BE2C (cell line): ENCODE results near the gene IGSF5.

Experiments used
- DNase-seq: peaks from one replicate; pipeline ENCODE4 v3.0.0-alpha.2; 2020
- H3K27me3 ChIP-seq: fragments of 250-450 bp; sonication (Bioruptor Pico); 2 replicates; pipeline ENCODE4 v1.5.1; 2020; ENCODE audit warnings: mild to moderate bottlenecking
- H3K36me3 ChIP-seq: fragments of 250-450 bp; sonication (Bioruptor Pico); 2 replicates; pipeline ENCODE4 v1.5.1; 2020; ENCODE audit warnings: mild to moderate bottlenecking
- H3K4me1 ChIP-seq: fragments of 250-450 bp; sonication (Bioruptor Pico); 2 replicates; pipeline ENCODE4 v1.5.1; 2020
- H3K4me3 ChIP-seq: 2 replicates; pipeline ENCODE4 v1.5.1; 2011; ENCODE audit warnings: low read depth, low read length
- H3K9me3 ChIP-seq: fragments of 250-450 bp; sonication (Bioruptor Pico); 2 replicates; pipeline ENCODE4 v1.5.1; 2020
- TF ChIP-seq, protein P1 (sequence below): IDR thresholded peaks from 2 replicates; pipeline ENCODE4 v1.5.1; 2012; ENCODE audit warnings: mild to moderate bottlenecking, low read depth, low read length

IGSF5 gene

DNA sequence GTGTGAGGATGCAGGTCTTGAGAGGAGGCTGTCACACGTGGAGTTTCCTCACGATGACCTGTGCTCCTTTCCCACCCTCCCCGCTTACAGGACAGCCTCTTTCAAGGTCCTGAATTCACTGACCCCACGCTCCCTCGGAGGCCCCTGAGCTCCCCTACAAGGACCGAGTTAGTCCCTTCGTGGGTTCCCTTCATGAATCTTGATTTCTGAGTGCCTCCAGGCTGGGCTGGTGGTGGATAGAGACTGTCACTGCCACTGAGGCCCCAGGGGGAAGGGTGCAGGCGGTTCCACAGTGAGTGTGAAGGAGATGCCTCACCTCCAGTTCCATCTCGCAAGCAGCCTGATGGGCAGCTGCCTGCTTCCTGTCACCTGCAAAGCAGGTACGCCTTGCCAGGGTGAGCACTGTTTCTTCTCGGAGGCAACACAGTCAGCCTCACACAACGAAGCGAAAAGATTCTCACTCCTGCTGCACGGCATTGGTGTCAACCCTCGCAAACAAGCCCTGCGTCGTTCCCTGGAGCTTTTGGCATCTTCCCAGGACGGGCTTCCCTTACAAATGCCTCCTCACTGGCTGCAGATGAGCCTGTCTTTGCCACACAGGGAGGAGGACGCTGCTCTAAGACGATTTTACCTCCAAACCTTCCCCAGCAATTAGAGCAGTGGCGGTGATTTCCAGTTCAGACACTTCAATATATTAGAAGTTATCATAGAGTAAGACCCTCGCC, 95.6 kb downstream of the IGSF5 start:
- Histone ChIP-seq H3K36me3 (no peaks in the 10 kb centered on the region), H3K9me3 (no peaks in the 10 kb centered on the region), H3K27me3 (no peaks in the 10 kb centered on the region), H3K4me1 (no peaks in the 10 kb centered on the region), H3K4me3 (no peak overlapping the region)
- no peak for DNase-seq
- TF ChIP-seq, protein P1, sequence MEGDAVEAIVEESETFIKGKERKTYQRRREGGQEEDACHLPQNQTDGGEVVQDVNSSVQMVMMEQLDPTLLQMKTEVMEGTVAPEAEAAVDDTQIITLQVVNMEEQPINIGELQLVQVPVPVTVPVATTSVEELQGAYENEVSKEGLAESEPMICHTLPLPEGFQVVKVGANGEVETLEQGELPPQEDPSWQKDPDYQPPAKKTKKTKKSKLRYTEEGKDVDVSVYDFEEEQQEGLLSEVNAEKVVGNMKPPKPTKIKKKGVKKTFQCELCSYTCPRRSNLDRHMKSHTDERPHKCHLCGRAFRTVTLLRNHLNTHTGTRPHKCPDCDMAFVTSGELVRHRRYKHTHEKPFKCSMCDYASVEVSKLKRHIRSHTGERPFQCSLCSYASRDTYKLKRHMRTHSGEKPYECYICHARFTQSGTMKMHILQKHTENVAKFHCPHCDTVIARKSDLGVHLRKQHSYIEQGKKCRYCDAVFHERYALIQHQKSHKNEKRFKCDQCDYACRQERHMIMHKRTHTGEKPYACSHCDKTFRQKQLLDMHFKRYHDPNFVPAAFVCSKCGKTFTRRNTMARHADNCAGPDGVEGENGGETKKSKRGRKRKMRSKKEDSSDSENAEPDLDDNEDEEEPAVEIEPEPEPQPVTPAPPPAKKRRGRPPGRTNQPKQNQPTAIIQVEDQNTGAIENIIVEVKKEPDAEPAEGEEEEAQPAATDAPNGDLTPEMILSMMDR: no peak

DNA sequence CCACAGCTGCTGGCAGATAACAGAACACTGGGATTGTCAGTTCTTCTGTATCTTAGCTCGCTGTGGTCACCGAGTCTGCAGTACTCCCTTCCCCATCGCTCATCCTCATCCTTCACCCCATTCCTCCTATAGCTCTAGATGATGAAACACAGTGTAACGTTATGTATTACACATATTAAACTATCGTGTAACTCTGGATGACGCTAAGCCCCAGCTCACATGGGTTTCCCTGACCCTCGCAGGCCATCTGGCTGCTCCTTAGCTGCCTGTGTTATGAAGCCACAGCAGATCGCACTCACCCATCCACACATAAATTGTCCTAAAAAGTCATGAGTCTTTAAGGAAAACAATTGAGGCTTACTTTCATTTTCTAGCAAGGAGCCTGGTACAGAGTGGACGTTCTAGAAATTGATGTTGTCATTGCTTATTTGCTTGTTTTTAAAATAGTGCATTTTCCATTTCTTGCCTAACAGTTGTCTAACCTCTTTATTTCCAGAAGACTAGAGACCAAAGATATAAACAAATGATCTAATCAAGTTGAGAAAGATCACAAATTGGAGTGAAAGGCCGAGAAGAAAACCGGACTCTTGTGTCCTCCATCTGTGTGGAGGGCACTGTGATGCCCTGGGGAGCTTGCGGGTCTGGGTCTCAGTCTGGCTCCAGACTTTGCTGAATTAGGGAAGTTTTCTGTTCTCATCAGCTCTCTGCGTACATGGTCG, 97.9 kb downstream of the IGSF5 start:
- no peak overlapping the region for H3K4me3 ChIP-seq
- TF ChIP-seq, protein P1: no peak
- DNase-seq: no peak

DNA sequence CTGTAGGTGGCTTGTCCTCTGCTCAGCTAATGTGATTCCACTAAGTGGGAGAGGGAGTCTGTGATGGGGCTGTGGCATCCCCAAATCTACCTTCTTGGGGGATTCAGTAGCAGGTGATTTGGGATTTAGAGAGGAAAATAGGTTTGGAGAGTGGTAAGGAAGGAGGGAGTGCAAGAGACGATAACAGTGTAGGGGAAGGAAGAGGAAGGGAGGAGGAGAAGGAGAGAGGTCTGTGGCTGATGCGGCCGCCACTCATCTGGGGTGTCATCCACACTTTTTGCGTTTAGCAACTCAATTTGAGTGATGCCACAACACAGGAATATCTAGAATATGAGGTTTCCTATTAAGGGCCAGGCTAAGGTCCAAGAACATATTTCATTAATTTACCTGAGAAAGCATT, 98.5 kb downstream of the IGSF5 start:
- no peak for DNase-seq
- Histone ChIP-seq H3K4me1 (no peaks in the 10 kb centered on the region), H3K36me3 (no peaks in the 10 kb centered on the region), H3K4me3 (no peak overlapping the region), H3K9me3 (no peaks in the 10 kb centered on the region), H3K27me3 (no peaks in the 10 kb centered on the region)
- TF ChIP-seq, protein P1: no peak

More for the DNA sequence above, 97.9 kb downstream of the IGSF5 start:
- Histone ChIP-seq H3K9me3 (no peaks in the 10 kb centered on the region), H3K4me1 (no peaks in the 10 kb centered on the region), H3K27me3 (no peaks in the 10 kb centered on the region), H3K36me3 (no peaks in the 10 kb centered on the region)

DNA sequence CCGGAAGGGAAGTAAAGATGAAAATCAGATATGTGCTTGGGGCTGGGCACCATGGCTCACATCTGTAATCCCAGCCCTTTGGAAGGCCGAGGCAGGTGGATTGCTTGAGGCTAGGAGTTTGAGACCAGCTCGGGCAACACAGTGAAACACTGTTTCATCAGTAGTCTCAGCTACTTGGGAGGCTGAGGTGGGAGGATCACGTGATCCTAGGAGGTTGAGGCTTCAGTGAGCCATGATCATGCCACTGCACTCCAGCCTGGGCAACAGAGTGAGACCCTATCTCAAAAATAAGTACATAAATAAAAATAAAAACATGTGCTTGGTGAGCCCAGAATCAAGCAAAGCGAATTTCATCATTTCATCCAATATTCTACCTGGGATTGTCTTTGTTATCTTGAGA, 98.9 kb downstream of the IGSF5 start:
- no peaks in the 10 kb centered on the region for H3K36me3 ChIP-seq
- no peaks in the 10 kb centered on the region for H3K27me3 ChIP-seq
- H3K9me3 ChIP-seq: no peaks in the 10 kb centered on the region
- H3K4me3 ChIP-seq: no peak overlapping the region
- no peak for DNase-seq
- no peaks in the 10 kb centered on the region for H3K4me1 ChIP-seq
- TF ChIP-seq, protein P1: no peak

DNA sequence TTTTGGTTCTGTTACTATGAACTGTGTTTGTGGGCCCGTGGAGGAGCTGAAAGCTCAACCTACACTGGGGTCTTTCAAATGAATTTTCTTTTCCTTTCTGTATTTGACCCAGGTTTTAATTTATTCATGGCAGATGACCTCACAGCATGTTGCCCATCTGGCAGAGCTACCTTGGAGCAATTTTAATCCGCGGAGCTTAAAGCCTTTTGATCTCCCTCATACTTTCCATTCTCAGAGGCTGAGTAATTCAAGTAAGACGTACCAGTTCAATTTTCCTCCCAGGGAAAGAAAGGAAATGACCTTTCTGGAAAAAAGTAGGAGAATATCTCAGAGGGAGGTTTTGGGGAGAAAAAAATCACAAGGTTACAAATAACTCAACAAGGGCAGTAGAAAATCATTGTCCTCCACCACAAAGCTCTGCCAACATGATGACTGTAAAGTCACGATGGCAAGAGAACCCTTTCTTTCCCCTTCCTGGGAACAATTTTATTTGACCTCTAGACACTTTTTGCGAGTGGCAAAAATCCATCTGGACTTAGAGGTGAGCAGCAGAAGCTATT, 100.7 kb downstream of the IGSF5 start:
- TF ChIP-seq, protein P1: no peak
- DNase-seq: no peak
- H3K4me3 ChIP-seq: no peak overlapping the region

DNA sequence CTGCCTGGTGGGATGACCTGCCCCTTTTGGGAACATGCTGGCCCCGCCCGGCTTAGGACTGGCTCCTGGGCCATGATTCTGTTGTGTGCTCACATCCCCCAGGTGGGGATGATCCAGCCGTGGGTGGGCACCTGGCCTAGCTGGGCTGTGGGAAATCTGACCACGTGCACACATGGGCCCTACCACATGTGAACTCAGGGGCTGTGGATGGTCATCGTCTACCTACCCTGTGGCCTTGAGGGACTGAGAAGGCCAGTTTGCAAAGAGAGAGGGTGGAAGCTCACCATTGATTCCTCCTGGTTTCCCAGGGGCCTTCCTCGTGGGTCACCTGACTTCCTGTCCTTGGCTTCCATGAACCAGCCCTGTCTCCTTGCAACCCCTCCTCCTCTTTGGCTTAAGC, 102.9 kb downstream of the IGSF5 start:
- Histone ChIP-seq H3K4me1 (no peaks in the 10 kb centered on the region), H3K27me3 (no peaks in the 10 kb centered on the region), H3K36me3 (no peaks in the 10 kb centered on the region), H3K4me3 (no peak overlapping the region), H3K9me3 (no peaks in the 10 kb centered on the region)
- no peak for DNase-seq
- TF ChIP-seq, protein P1: no peak

More for the DNA sequence above, 100.7 kb downstream of the IGSF5 start:
- no peaks in the 10 kb centered on the region for H3K9me3 ChIP-seq
- H3K36me3 ChIP-seq: no peaks in the 10 kb centered on the region
- H3K27me3 ChIP-seq: no peaks in the 10 kb centered on the region
- H3K4me1 ChIP-seq: no peaks in the 10 kb centered on the region
